DMS79 (cell line): ENCODE measurements around the gene MBTPS1.

Experiments used
- DNase-seq: peaks from one replicate; lab custom pipeline; 2025; lab: John Stamatoyannopoulos, UW

The MBTPS1 gene

DNA sequence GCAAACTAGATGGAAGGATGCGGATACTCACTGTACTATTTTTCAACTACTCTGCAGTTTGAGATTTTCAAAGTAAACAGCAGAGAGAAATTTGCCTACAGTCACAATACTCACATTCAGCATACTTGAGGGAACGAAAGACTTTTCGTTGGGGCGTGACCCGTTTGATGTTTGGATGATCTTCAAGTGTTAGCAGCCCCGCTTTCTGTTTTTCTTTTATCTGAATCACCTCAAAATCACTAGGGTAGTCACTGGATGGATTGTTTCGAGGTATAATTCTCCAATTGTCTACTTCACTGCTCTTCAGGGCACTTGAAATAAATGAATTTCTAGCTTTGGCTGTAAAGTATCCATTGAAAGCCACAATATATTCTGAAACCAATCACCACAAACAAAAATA lies 17.8 kb downstream of the MBTPS1 start:
- peak; percentile 31 for DNase-seq

DNA sequence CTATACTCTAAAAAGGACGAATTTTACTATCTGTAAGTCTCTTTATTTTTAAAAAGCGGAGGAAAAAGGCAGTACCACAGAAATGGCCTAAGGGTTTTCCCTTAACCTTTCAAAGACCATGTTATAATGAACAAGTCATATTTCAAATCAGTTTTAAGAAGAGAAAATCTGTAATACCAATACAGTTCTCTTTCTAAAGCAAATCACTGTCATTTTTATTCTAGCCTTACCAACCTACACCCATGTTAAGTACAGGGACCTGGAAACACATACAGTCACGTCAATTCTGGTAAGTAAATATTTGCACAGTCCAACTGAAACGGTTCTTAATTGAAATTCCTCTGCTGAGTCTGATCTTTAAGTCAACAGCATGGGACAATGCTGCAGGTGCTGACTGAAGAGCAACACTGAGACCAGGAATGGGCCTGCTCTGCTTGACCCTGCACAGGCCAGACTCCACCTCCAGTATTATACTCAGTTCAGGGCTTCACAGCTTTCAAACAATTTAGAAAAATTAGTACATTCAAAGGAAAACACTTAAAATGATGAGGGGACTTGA lies 20.2 kb downstream of the MBTPS1 start:
- DNase-seq: no peak

DNA sequence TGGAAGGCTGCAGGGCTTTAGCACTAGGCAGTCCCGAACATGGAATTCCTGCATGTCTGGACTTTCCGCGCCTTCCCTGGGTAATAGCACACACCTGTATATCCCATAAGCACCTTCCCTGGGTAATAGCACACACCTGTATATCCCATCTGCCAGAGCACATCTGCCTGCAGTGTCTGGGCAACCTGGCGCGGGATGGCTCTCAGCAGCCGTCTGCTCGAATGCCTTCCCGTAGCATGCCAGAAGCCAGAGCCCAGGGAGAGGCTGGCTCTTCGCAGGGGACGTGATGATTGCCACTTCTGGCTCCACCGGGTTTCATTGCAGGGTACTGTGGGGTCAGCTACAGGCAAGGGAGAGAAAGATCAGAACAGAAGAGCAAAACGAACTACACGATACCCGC lies 21.3 kb downstream of the MBTPS1 start:
- DNase-seq: no peak

DNA sequence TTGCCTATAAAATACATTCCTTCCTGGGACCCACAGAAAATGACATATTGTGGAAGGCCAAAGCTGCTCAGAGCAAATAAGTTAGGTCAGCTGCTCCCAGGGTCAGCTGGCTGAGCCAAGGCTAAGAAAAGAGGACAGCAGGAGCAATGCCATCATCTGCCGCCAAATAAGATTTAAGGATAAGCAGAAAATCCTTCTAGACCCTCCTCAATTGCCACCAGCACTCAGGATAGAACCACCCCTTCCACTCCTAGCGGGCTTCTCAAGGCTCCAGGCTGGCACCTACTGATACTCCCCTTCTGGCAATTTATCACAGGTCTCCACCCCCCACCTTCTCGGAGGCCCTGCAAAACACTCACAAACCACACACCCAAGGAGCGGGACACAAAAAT lies 22.9 kb downstream of the MBTPS1 start:
- DNase-seq: no peak

DNA sequence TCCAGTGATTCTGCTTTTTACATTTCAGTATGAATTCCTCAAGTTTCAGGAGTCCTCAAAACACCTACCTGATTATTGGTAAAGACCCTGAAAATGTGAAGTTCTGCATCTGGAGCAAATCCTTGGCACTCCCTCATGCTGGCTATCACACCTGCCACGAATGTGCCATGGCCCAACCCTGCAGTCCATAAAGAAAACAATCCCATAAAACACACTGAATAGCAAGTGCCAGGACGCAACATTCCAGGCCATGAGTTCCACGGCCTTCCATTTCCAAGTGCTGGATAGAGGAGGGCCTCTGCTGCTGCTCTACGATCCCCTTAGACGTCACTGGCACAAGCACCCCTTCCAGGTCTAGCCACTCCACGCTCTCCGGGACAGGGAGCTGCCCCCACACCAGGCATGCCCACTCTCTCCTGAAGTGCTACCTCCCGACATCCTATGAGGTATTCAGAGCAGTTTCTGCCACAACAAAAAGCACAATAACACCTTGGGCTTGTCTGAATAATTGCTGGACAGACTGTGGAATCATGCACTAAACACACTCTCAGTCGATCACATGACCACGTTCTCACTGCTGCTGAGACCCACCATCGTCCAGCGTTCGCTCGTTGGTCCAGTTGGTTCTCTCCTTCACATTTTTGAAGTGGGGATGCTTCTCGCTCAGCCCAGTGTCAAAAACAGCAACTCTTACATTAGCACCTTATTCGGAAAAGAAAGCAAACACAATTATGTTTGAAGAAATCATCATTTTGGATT lies 23.4 kb downstream of the MBTPS1 start:
- no peak for DNase-seq

DNA sequence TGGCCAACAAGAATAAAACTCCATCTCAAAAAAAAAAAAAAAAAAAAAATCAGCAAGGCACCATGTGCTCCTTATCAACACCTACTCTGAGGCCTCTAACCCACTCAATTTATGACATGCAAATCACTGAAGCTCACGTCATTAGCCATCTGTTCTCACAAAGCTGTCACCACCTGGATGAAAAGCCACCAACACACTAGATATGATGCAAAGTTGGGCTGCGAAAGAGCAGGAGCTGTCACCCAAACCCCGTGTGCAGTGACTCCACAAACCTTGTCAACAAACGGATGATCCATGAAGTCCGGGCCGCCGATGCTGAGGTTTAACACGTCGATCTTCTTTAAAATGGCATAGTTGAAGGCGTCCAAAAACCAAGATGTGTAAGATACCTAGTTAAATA lies 25.3 kb downstream of the MBTPS1 start:
- DNase-seq: no peak

DNA sequence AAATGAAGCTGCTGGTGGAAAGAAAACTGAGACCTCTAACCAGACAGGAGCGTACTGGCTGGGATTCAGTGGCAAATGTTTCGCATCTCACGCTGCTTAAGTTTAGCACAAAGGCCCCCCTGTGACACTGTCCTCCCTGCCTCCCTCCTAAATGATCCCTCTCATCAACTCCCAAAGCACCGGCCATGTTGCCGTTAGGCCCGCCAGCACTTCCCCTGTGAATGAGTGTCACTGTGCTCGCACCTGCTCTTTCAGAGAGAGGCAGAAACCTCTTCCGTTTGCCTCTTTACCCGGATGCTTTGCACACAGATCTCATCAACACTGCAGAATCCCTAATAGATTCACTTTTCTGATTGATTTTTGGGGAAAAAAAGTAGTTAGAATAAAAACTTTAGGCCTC lies 26.5 kb downstream of the MBTPS1 start:
- DNase-seq: no peak

DNA sequence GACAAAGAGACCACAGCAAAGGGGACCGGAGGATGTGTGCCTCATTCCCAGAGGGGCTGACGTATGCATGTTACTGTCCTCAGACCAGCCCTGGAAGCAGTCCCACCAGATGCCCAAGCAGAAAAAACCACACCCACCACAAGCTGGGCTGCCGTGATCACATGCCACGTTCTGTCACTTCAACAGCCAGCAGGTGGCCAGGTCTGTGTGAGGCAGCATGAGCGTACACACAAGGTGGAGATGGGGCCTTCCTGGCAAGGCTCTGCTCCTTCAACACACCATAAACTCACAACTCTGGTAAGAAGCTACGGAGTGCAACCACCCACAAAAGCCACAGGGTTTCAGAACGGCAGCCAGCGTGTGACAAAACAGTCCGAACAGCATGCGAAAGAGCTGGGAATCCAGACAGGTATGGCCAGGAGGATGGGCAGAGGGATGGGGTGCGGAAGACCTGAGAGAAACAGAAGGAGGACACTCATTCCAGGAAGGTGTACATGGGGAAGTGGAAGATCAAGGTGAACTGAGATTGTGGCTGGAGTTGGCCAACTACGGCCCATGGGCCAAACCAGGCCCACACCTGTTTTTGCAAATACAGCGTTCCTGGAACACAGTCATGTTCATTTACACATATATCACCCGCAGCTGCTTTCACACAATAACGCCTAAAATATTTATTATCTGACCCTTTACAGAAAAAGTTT lies 27.9 kb downstream of the MBTPS1 start:
- DNase-seq: no peak

DNA sequence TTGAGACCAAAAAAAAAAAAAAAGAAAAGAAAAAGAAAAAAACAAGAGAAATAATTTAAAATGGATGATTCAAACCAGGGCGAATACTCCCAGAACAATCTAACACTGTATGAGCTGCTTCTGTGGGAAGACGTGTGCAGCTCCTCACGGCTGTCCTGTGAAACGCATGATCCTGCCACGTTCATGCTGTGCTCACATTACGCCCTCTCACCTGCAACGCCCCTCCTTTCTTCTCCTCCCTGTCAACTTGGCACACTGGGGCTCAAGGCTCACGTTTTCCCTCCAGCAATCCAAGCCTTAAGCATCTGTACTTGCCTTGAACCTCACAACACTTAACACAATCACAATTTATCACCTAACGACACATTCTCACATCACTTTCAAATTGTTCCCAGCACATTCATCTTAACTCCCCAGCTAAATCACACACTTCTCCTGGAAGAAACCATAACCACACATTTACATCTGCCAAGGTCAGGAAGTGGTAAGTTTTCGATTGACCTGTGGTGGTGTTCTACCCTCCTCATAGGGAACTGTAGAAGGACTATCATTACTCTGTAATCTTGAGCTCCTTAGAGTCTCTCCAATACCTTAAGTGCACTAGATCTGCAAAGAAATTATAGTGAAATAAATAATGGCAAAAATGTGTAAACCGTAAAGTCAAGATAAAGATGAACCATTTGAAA lies 29.1 kb downstream of the MBTPS1 start:
- no peak for DNase-seq

DNA sequence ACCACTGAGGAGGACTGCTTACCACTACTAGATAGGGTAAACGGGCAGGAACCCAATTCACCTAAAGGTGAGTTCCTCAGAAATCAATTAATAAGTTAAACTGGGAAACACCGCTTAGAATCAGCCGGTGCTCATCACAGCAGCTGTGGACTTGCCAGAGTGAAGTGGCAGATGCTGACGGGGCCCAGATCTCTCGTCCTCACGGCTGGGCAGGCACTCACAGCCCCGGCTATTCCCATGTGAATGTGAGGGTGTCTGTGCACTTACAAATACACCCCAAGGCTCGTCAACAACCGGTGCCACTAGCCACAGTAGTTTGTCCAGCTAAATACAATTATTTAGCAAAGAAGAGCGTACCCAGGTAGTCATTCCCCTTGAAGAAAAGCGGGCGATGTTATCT lies 29.7 kb downstream of the MBTPS1 start:
- no peak for DNase-seq

DNA sequence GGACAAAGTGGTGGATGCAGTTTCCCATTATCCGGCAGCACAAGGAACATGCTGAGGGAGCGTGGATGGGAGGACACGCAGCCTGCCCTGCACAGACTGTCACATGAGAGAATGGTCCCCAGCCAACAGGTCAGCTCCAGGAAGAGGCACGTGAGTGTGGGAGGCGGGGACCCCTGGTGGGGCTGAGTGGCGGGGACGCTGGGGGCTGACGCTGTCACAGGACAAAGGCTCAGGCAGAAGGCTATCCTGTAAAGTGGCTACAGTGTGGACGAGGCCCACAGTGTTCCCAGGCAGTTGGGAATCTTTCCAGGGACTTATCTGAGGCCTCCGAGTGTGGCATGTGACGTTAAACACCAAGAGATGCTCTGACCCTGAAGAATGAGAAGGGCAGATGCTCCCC lies 30.4 kb downstream of the MBTPS1 start:
- no peak for DNase-seq

DNA sequence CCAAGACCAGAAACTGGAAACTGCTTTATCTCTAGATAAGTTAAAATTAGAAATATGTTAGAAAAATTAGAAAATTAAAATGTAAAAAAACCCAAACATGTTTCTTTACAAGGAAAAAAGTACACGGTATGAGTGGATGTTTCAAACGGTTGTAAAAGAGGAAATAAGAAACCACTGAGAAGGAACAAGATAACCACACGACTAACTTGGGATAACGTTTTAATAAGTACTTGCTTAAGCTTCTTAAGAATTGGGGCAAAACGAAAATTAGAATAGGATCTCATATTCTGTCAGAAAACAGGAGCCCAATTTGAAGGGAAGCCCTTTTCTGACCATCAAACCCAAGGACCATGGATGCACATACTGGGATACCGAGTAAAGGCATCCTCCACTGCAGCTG lies 31.0 kb downstream of the MBTPS1 start:
- no peak for DNase-seq

DNA sequence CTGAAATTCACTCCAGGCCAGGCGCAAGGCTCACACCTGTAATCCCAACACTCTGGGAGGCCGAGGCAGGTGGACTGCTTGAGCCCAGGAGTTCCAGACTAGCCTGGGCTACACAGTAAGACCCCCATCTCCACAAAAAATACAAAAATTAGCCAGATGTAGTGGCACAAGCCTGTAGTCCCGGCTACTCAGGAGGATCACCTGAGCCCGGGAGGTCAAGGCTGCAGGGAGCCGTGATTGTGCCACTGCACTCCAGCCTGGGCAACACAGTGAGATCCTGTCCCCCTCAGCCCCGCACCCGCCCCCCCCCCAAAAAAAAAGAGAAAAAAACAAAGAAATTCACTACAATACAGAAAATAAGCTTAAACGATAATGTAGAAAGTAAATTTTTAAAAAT lies 31.5 kb downstream of the MBTPS1 start:
- no peak for DNase-seq

DNA sequence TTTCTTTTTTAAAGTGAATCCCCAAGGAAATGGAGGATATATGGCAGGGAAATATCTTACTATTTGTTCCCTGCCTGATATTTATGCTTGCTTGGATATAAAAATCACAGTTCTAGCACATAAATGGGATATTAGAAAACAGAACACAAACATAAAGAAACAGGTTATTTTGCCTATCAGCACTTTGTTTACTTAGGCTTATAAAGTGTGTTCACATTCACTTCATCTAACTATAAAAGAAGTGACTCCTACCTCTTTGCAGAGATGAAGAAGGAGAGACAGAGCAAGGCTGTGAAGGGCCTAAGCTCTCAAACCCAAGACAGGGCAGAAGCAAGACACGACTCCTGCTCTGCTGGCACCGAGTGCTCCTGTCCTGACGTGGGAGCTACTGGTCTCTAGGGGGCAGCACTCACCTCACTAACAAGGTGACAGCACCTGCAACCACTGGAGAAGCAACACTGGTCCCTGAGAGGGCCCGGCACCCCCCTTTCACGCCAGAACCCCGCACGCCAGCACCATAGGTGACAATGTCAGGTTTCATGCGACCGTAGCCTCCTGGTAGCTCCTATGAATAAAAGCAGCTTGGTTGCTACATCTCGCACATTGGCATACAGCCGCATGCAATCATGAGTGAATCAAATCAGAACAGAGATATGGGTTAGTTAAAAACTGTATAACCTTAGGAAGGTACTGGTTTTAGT lies 32.0 kb downstream of the MBTPS1 start:
- no peak for DNase-seq

DNA sequence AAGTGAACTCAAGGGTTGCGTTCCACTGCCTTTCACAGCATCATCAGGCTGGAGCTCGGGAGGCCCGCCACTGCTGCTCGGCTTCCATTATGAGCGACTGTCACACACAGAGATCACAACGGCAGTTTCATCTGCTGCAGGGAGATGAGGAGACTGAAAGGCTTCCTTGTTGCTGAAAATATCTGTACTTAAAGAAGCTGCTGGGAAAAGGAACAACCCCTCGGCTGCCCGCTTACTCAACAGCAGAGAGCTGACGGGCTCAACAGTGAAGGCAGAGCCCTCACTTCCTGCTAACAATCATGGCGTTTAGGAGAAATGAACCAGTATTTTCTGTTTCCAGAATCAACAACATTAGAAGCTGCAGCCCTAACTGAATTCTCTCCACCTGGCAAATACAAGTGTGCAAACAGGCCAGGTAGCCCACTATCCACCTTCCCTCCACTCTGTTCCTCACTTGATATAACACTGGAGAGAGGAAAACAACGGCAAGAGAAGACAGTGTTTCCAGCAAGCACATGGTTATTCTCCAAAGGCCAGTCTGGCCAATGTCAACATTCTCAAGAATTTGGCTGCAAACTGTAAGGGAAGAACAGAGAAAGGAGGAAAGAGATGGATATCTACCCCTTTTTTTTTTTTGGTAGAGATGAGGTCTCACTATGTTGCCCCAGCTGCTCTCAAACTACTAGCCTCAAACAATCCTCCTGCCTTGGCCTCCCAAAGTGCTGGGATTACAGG lies 33.7 kb downstream of the MBTPS1 start:
- no peak for DNase-seq

DNA sequence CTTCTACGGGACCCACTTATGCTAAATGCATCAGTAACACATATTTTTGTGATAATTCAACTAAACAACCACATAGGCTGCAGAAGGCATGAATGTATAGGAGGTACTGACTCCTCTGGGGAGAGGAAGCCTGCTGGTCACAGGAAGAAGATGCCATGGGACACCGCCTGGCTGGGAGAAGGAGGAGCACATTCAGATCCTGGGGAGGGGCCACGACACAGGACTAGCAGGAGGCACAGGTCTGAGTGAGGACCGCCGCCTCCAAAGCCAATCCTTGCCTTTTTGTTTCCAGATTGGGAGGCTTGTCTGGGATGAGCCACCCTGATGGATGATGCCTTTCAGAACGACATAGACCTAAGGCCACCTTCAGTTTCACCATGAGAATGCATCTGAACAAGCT lies 34.6 kb downstream of the MBTPS1 start:
- DNase-seq: no peak

DNA sequence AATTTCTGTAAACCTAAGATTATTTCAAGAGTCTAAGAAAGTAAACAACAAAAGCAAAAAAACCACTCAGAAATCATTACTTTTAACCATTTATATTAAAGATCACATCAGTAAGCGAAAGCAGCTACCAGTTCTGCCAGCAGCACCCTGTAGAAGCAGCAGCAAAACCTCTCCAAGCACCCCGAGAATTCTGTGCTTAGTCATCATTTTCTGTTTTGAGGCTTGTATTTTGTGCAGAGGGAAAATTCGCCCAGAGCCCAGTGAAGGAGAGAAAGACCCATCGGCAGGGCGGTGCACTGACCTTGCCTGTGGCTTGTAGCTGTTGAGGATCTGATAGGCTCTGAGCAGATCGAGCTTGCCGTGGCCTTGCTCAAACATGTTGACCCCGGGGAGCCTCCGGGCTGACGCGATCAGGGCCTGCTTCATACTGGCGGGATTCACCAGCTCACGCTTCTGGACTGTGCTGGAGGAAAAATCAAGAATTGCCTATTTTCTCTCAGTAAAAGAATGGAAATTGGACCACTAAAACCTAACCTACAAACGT lies 35.2 kb downstream of the MBTPS1 start:
- DNase-seq: no peak

DNA sequence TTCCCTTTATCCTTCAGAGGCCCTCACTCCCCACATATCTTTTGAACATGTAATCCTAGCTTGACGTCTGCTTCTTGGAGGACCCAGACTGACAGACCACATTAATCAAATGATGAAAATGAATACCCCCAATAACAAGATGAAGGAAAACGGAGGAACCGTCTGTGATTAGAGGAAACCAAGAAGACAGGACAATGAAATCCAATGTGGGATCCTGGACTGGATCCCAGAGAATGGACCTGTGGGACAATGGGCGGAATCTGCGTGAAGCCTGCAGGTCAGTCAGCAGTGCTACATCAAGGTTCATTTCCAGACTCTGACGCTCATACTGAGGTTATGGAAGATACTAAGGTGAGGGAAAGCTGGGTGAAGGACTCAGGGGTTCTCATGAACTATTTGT lies 35.9 kb downstream of the MBTPS1 start:
- no peak for DNase-seq

DNA sequence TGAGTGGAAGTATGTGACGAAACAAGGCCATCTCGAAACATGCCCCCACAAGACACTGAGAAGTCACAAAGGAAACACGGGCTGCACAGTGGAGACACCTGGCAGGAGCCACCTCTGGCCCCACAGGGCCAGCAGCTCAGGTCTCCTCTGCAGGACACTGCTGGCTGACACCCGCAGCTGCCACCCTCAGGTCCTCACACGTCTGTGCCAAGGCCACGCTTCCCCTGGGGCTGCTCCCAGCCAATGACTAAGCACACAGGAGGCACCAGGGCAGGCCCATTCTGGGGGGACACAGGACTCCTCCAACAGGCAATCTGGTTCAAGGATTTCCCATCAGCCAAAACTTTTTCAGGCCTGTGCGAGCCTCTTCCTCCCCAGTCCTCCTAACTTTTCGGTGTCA lies 36.4 kb downstream of the MBTPS1 start:
- no peak for DNase-seq

DNA sequence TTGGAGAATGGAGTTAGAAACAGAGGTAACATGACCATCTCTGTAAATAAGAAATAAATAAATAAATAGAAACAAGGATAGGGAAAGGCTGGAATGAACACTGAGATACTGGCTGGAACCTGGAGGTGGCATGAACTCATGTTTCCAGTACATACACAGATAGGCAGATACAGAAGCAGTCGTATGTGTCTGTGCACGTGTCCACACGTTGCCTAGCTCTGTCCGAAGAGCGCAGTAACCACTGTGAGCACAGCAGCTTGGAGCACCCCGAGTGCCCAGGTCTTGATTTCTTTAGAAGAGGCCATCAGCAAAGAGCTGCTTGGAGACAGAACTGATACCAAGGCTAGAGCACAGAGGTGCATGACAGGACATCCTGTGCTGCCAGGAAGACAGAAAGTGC lies 37.1 kb downstream of the MBTPS1 start:
- no peak for DNase-seq

DNA sequence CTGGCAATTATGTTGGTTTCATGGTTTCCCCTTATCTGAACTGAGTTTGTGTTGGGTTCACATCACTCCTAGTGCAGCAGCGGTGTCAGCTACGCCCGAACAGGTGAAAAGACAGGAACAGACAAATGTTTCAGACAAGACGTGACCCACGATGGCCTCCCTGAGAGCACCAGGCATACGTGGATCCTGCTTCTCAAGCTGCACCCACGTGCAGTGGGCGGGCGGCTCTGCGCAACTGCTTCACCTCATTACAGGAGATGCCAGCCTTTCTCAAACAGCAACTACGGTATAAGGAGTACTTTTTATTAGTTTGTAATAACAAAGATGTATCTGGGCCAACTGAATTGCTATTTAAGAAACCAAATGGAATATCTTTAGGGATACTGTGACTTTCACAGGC lies 41.4 kb downstream of the MBTPS1 start:
- DNase-seq: no peak
